ENCODE data around the gene PLXNA2.

DNA sequence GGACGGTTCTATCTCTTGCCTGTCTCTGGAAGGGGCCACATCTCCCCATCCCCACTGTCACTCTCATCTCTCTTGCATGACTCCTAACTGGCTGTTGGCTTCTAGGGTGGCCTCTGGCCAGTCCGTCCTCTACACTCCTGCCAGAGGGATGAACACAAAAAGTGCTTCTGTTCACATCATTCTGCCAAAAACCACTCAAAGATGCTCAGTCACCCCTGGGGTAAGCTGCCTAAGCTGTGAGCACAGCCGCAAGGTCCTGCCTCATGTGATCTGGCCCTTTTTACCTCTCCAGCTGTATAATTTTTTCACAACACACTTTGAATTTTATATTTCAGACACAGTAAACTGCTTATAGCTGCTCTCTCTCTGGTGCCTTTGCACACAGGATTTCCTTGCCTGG is 235.7 kb downstream of the PLXNA2 start:
- TF ChIP-seq HDAC2 (IDR thresholded peaks at IDR 0.05) (no peak), MAZ (IDR thresholded peaks at IDR 0.05; ENCODE audit: borderline replicate concordance, low read depth, low read length) (no peak), RAD21 (conservative IDR thresholded peaks at IDR 0.05 in 1 of 2, IDR thresholded peaks at IDR 0.05 in 1 of 2) (no peak), KDM1A (IDR thresholded peaks at IDR 0.05; ENCODE audit: low read depth) (no peak), EP300 (IDR thresholded peaks at IDR 0.05) (no peak), NR3C1 (IDR thresholded peaks at IDR 0.05) (no peak), POLR2A (IDR thresholded peaks at IDR 0.05; ENCODE audit: low read length) (no peak), JUN (IDR thresholded peaks at IDR 0.05) (no peak)
- TF ChIP-seq, protein P1, sequence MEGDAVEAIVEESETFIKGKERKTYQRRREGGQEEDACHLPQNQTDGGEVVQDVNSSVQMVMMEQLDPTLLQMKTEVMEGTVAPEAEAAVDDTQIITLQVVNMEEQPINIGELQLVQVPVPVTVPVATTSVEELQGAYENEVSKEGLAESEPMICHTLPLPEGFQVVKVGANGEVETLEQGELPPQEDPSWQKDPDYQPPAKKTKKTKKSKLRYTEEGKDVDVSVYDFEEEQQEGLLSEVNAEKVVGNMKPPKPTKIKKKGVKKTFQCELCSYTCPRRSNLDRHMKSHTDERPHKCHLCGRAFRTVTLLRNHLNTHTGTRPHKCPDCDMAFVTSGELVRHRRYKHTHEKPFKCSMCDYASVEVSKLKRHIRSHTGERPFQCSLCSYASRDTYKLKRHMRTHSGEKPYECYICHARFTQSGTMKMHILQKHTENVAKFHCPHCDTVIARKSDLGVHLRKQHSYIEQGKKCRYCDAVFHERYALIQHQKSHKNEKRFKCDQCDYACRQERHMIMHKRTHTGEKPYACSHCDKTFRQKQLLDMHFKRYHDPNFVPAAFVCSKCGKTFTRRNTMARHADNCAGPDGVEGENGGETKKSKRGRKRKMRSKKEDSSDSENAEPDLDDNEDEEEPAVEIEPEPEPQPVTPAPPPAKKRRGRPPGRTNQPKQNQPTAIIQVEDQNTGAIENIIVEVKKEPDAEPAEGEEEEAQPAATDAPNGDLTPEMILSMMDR (IDR thresholded peaks at IDR 0.05): no peak
